Kidney tubule cell (primary cell): Measurements from ENCODE around the gene C10orf71.

Source experiments
- DNase-seq: peaks from one replicate; pipeline ENCODE4 v3.0.0-alpha.2; 2018; ENCODE audit warnings: low spot score

C10orf71 gene

GRCh38 chr10:49334964-49335363 lies 36.0 kb downstream of the C10orf71 start:
- DNase-seq = no peak

- no peak for DNase-seq
Measured at GRCh38 chr10:49335364-49335972, 36.5 kb downstream of the C10orf71 start.

GRCh38 chr10:49338604-49339003 lies 39.6 kb downstream of the C10orf71 start:
- no peak for DNase-seq

GRCh38 chr10:49344840-49345239 lies 45.9 kb downstream of the C10orf71 start:
- no peak for DNase-seq

- DNase-seq = no peak
Measured at GRCh38 chr10:49347342-49347741, 48.4 kb downstream of the C10orf71 start.

GRCh38 chr10:49347827-49348226 lies 48.9 kb downstream of the C10orf71 start:
- DNase-seq = no peak

GRCh38 chr10:49348593-49348992 lies 49.6 kb downstream of the C10orf71 start:
- no peak for DNase-seq

- DNase-seq = no peak
Measured at GRCh38 chr10:49349390-49349789, 50.4 kb downstream of the C10orf71 start.

GRCh38 chr10:49350138-49350537 lies 51.2 kb downstream of the C10orf71 start:
- DNase-seq = no peak

- no peak for DNase-seq
Measured at GRCh38 chr10:49350846-49351532, 52.0 kb downstream of the C10orf71 start.

- DNase-seq = no peak
Measured at GRCh38 chr10:49351669-49352068, 52.7 kb downstream of the C10orf71 start.

- DNase-seq = no peak
Measured at GRCh38 chr10:49352323-49352722, 53.4 kb downstream of the C10orf71 start.

GRCh38 chr10:49353026-49353894 lies 54.3 kb downstream of the C10orf71 start:
- no peak for DNase-seq

GRCh38 chr10:49353895-49354566 lies 55.1 kb downstream of the C10orf71 start:
- DNase-seq = no peak

- no peak for DNase-seq
Measured at GRCh38 chr10:49354593-49354992, 55.6 kb downstream of the C10orf71 start.

GRCh38 chr10:49355221-49355620 lies 56.3 kb downstream of the C10orf71 start:
- no peak for DNase-seq

GRCh38 chr10:49356181-49356580 lies 57.2 kb downstream of the C10orf71 start:
- no peak for DNase-seq

GRCh38 chr10:49356944-49357343 lies 58.0 kb downstream of the C10orf71 start:
- DNase-seq = no peak

- no peak for DNase-seq
Measured at GRCh38 chr10:49357910-49358309, 58.9 kb downstream of the C10orf71 start.

- peak; percentile 5 for DNase-seq
Measured at GRCh38 chr10:49359349-49360270, 60.6 kb downstream of the C10orf71 start.
